Endometrium (tissue), 2 donors: ENCODE data around the gene TDP2.
"Not testable (repeated sequence)": the region's sequence is repeated elsewhere in the genome, so short reads cannot be mapped to it uniquely, and the experiment has no call there.

ENCODE experiments used
- FAIRE-seq: peaks from 2 replicates; lab custom pipeline; 2012; peaks lifted over from hg19 to GRCh38; lab: Jason Lieb, UNC
- donor health status: control.
- donor health status: control.

Gene TDP2

GRCh38 chr6:24644377-24644776, 22.3 kb downstream of the TDP2 start:
- FAIRE-seq = no peak

DNA sequence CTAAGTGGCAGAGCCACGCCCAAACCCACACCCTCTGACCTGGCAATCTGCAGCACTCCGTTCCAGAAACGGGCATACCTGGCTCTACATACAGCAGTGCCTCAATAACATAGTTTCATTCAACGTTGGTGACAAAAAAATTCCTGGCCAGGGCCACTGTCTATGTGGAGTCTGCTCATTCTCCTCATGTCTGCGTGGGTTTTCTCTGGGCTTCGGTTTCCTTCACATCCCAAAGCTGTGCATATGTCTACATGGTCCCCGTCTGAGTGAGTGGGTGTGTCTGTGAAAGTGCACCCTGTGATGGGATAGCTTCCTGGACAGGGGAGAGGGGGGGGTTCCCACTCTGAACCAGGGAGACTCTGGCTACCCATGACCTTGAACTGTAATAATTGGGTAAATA, 22.8 kb downstream of the TDP2 start:
- no peak for FAIRE-seq

GRCh38 chr6:24642061-24642460, 24.6 kb downstream of the TDP2 start:
- no peak for FAIRE-seq

- FAIRE-seq = not testable (repeated sequence)
Observed at GRCh38 chr6:24640631-24641030, 26.1 kb downstream of the TDP2 start.

DNA sequence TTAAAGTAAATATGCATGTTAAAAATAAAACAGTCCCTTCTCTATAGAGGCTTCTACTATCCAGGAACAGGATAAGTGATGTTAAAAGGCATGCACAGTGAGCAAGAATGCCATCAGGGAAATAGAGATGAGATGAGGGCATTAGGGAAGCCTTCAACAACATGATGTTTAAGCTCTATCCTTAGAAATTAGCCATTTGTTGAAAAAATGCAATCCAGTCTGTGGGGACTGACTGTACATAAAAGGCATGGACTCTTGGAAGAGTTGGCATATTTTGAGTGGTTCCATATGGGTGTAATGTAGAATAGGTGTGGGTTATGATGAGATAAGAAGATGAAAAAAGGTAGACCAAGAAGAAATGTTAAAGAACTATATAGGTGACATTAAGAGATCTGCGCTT, 26.5 kb downstream of the TDP2 start:
- no peak for FAIRE-seq

GRCh38 chr6:24636681-24637080, 30.0 kb downstream of the TDP2 start:
- no peak for FAIRE-seq

GRCh38 chr6:24632573-24632972, 34.1 kb downstream of the TDP2 start:
- FAIRE-seq = no peak

DNA sequence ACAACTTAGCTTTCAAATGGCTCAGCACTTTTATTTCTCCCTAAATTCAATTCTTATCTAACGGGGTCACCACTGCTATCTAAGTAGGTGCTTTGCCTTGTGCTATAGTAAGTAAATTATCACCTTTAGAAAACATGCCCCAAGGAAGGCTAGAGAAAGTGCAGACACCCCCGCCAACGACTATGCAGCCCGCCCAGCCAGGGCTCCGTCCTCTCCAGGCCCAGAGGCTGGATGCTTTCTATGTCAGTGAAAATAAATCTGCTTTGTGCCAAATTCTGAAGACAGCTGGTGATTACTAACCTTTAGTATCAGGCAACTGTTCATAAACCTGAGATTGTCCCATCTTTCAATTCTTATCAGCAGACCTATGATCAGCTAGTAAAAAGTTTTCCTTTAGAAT, 35.0 kb downstream of the TDP2 start:
- no peak for FAIRE-seq

GRCh38 chr6:24630856-24631505, 35.7 kb downstream of the TDP2 start:
- no peak for FAIRE-seq

- no peak for FAIRE-seq
Observed at GRCh38 chr6:24621626-24622289, 44.9 kb downstream of the TDP2 start.

- FAIRE-seq = no peak
Observed at GRCh38 chr6:24620637-24621036, 46.1 kb downstream of the TDP2 start.

- FAIRE-seq = no peak
Observed at GRCh38 chr6:24619661-24620060, 47.0 kb downstream of the TDP2 start.

DNA sequence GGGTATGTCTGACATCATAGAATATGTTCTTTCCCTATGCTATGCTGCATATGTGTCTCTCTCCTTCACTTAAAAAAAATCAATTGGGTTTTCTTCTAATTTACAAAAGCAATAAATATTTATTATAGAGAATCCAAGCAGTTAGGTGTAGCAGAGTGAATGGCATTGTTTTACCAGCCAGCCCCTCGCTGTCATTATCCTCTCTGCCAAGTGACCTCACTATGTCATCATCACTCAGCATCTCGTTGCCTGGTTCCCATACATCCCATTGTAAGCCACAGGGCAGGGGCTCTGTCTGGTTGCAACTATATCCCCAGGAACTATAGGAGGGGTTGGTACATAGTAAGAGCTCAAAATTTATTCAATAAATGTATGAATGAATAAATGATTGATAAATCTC, 52.1 kb downstream of the TDP2 start:
- FAIRE-seq = no peak

- FAIRE-seq = no peak
Observed at GRCh38 chr6:24614043-24614420, 52.7 kb downstream of the TDP2 start.

- no peak for FAIRE-seq
Observed at GRCh38 chr6:24613361-24614042, 53.2 kb downstream of the TDP2 start.

DNA sequence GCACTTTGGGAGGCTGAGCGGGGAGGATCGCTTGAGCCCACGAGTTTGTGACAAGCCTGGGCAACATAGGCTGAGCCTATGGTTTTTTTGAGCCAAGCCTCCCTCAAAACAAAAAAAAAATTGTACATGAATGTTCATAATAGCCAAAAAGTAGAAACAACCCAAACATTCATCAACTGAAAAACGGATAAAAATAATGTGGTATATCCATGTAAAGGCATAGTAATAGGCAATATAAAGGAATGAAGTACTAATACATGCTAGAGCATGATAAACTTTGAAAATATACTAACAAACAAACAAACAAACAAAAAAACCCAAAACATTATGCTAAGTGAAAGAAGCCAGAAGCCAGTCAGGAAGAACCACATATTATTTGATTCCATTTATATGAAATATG, 56.0 kb downstream of the TDP2 start:
- FAIRE-seq = no peak

DNA sequence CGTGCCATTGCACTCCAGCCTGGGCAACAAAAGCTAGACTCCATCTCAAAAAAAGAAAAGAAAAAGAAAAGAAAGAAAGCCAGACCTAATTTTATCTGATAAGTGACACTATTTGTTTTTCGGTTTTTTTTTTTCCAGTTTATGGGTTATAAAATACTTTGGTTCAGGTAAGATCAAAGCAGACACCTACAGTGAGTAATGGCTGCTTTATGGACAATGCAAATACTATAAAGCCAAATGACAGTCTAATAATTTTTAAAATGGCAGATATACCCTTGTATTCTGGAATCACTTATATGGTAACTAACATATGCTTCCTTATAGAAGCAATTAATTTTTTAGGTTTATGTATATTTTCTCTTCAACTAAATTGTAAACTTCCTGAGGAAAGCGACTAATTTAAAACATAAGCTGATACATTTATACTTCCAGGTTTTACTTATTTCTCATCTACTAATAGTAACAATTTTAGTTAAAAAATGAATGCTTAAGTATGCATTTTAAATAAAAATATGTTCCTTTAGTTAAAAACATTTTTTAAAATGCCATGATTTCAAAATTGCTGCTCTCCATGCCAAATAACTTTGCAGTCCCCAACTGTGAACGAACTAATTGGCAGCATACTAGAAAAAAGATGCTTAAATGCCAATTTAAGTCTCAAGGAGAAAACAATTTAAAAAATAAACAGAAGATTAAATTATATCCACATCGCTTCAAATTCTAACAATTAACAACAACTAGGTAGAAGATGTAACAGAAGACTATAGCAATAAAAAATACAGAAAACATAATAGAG, 59.2 kb downstream of the TDP2 start:
- FAIRE-seq = no peak

DNA sequence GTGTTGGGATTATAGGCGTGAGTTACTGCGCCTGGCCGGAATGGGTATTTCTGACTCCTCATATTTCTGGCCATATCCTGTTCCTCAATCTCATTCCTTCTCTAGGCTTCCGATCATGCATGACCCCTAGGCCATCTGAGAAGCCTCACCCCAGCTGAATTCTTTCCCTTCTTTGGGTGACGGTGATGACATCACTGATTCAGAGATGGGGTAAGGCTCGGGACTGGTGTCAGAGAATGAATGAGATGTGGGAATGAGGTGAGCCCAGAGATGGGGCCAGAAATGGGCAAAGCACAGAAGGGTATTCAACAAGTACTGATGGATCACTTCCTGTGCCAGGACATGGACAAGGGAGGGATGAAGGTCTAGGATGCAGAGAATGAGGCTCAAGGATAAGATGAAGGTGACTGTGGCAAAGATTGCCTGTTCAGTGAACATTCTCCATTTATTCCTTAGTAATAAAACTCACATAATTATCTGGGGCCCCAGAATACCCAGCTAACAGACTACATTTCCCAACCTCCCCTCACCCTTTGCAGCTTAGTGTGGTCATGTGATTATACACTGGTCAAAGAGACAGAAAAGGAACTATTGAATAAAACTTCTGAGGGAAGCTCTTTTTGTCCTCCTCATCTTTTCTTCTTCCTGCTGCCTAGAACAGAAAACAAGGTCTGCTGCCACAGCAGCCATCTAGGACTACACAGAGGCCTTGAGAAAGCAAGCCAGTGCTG, 60.3 kb downstream of the TDP2 start:
- no peak for FAIRE-seq

DNA sequence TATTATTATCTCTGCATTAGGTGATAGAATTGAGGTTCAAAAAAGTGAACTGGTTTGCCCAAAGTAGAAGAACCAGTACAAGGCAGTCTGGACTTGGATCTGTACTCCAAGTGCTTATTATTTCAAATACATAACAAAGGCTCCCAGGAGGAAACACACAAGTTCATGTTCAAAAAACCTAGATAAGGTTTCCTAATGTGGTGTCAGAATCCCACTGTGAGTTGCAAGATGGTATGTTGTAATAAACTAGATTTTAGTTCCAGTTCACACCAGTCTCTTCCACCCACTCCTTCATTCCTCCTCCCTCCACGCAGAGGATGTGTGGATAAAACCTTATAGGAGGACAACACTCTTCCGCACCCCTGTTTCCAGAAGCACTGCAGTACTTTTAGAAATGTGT, 63.5 kb downstream of the TDP2 start:
- no peak for FAIRE-seq

DNA sequence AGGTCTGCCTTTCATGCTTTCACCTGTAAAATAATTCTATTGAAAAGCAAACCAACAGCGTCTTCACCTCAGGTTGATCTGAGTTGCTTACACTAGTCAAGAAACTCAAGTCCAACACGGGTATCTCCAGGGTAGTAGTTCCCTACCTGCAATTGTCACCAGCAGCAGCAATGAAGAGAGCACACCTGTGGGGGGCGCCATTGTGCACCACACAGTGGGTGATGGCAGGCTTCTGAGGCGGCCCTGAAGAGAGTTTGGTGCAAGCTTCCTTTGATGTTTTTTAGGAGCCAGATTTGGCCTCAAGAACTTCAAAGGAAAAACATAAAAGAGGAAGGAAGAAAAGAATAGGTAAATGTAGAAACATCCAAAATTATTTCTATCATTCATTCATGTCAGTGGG, 65.8 kb downstream of the TDP2 start:
- no peak for FAIRE-seq
